ENCODE results near the gene PPP1R27. TPM values are rescaled to one million over a fixed set of nuclear protein-coding genes. Genes with fewer than 3 reads are reported as not detected.

PPP1R27 gene
- polyA plus RNA-seq, 3 donors from 2014 or later = not detected

DNA sequence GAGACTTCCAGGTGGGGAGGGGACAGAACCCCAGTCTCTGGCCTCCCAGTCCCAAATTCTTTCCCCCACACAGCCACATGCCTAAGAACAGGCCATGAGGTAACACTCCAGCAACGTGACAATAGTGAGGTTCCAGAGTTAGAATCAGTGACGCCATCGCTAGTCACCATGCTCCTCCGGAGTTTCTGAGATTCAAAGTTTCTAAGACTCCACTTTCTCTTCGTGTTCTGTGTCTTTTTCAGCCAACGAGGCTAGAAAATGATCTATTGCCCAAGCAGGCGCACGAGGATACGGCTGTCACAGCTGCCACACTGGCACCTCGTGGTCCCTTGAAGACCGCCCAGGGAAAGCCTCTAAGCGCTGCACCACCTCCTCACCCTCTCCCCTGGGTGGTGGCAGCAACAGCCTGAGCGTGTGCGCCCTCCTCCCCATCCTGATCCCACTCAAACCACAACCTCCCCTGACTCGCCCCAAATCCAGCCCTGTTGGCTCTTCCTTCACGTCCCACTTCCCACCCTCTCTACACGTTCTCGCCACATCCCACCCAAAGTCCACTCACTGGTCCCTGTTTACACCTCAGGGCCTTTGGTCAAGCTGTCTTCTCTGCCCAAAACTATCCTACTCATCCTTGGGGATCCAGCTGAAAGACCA is 2.8 kb downstream of the PPP1R27 start:
- Mint-ChIP-seq H3K27ac (peak overlapping the region; percentile 91 to 98 (median 94)), H3K27me3 (ENCODE audit: low read depth in 3 of 3) (peaks cover 6 to 14% (median 9%) of the 10 kb centered on the region in 3 donors)

GRCh38 chr17:81831563-81831956 is 3.3 kb downstream of the PPP1R27 start:
- Mint-ChIP-seq H3K36me3 (no peaks in the 10 kb centered on the region), H3K9me3 (peaks cover 0 to 2% (median 0%) of the 10 kb centered on the region in 6 donors), H3K27ac (peak overlapping the region; percentile 91 to 98 (median 94)), H3K4me1 (peaks cover 22 to 29% of the 10 kb centered on the region in 2 donors), H3K4me3 (peak overlapping the region; percentile 86 to 93 (median 92)), H3K27me3 (ENCODE audit: low read depth in 3 of 3) (peaks cover 6 to 14% (median 9%) of the 10 kb centered on the region in 3 donors)
- peak in 1 of 3 donors; percentile 20 for DNase-seq

More for the DNA sequence above, 2.8 kb downstream of the PPP1R27 start:
- Mint-ChIP-seq H3K4me1 (peaks cover 22 to 29% of the 10 kb centered on the region in 2 donors), H3K36me3 (no peaks in the 10 kb centered on the region), H3K9me3 (peaks cover 0 to 2% (median 0%) of the 10 kb centered on the region in 6 donors), H3K4me3 (peak overlapping the region; percentile 86 to 93 (median 92))
- DNase-seq = peak; percentile 37 to 54 (median 39)

DNA sequence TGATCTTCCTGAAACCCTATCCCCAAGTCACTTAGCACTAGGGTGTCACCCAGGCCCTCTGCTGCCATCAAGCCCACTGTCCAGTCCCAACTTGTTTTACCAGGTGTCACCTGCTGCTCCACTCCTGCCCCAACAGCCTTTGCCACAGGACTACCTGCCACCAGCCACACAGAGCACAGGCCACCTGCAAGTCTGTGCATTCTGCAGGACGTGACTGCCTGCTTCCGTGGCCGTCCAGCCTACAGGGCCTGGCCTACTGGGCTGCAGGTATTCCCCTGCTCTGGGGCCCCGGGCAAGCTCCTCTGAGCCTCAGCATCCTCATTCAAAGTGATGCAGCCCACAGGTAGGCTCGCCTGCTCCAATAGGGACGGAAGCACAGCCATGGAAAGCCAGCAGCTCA is 5.0 kb downstream of the PPP1R27 start:
- Mint-ChIP-seq H3K27me3 (ENCODE audit: low read depth in 3 of 3) (peaks cover 6 to 14% (median 8%) of the 10 kb centered on the region in 3 donors), H3K36me3 (no peaks in the 10 kb centered on the region), H3K27ac (peak overlapping the region in 1 of 6 donors; percentile 35), H3K4me1 (peaks cover 27 to 34% of the 10 kb centered on the region in 2 donors), H3K9me3 (peaks cover 0 to 2% (median 0%) of the 10 kb centered on the region in 6 donors), H3K4me3 (no peak overlapping the region)
- no peak for DNase-seq

- no peaks in the 10 kb centered on the region for H3K36me3 Mint-ChIP-seq
- H3K9me3 Mint-ChIP-seq = peaks cover 0 to 2% (median 0%) of the 10 kb centered on the region in 6 donors
- H3K4me1 Mint-ChIP-seq = peaks cover 27 to 32% of the 10 kb centered on the region in 2 donors
- peak overlapping the region in 1 of 6 donors; percentile 62 for H3K27ac Mint-ChIP-seq
- H3K27me3 Mint-ChIP-seq (ENCODE audit: low read depth in 3 of 3) = peaks cover 6 to 9% (median 8%) of the 10 kb centered on the region in 3 donors
- no peak overlapping the region for H3K4me3 Mint-ChIP-seq
- DNase-seq = no peak
Measured at GRCh38 chr17:81828656-81829055, 6.2 kb downstream of the PPP1R27 start.

DNA sequence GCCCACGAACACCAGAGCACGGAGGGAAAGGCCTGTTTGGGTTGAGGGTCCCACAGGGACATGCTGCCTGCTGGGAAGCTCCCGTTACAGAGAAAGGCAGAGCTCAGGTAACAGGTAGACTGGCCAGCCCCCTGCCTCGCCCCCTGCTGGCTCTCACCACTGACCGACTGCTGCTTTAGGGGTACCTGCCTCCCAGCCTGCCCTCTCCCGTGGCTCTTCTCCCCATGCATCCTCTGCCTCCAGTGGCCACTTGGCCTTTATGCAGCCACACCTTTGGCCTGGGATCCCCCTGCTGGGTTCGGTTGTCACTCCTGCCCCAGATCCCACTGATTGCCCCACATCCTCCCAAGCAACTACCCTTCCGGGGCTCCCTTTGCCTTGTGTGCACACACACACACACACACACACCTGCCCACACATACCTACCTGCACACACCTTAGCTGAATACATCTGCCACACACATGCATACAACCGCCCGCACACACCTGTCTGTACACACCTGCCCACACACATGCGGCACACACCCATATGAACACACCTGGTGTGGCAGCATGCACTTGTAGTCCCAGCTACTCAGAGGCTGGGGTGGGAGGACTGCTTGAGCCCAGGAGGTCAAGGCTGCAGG is 8.9 kb downstream of the PPP1R27 start:
- peak overlapping the region in 1 of 6 donors; percentile 69 for H3K27ac Mint-ChIP-seq
- peaks cover 0 to 4% (median 0%) of the 10 kb centered on the region in 3 donors for H3K27me3 Mint-ChIP-seq (ENCODE audit: low read depth in 3 of 3)

DNA sequence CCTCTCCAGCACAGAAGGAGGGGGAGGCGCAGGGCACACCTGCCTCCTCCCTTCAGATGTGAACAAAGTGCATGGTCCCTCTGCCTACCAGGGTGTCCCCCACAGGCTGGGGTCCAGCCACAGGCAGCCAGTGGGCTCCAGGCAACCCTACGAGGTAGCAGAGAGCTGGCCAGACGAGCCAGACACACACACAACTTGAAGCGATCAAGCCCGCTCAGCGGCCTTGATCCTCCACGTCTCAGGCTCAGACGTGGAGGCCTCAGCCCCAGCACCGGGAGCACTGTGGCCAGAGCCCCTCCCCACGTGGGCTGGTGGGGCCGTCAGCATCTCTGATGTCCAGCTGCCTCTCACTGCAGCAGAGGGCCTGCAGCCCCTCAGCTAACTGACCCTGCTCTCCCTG is 10.3 kb downstream of the PPP1R27 start:
- H3K27me3 Mint-ChIP-seq (ENCODE audit: low read depth in 3 of 3) = peaks cover 0 to 2% (median 0%) of the 10 kb centered on the region in 3 donors
- H3K4me1 Mint-ChIP-seq = peaks cover 11 to 12% of the 10 kb centered on the region in 2 donors
- H3K27ac Mint-ChIP-seq = no peak overlapping the region
- DNase-seq = no peak
- H3K9me3 Mint-ChIP-seq = peaks cover 0 to 2% (median 0%) of the 10 kb centered on the region in 6 donors
- H3K4me3 Mint-ChIP-seq = no peak overlapping the region
- H3K36me3 Mint-ChIP-seq = no peaks in the 10 kb centered on the region

More for the DNA sequence above, 8.9 kb downstream of the PPP1R27 start:
- Mint-ChIP-seq H3K4me3 (no peak overlapping the region), H3K36me3 (no peaks in the 10 kb centered on the region), H3K4me1 (peaks cover 11 to 16% of the 10 kb centered on the region in 2 donors), H3K9me3 (peaks cover 0 to 2% (median 0%) of the 10 kb centered on the region in 6 donors)
- no peak for DNase-seq

DNA sequence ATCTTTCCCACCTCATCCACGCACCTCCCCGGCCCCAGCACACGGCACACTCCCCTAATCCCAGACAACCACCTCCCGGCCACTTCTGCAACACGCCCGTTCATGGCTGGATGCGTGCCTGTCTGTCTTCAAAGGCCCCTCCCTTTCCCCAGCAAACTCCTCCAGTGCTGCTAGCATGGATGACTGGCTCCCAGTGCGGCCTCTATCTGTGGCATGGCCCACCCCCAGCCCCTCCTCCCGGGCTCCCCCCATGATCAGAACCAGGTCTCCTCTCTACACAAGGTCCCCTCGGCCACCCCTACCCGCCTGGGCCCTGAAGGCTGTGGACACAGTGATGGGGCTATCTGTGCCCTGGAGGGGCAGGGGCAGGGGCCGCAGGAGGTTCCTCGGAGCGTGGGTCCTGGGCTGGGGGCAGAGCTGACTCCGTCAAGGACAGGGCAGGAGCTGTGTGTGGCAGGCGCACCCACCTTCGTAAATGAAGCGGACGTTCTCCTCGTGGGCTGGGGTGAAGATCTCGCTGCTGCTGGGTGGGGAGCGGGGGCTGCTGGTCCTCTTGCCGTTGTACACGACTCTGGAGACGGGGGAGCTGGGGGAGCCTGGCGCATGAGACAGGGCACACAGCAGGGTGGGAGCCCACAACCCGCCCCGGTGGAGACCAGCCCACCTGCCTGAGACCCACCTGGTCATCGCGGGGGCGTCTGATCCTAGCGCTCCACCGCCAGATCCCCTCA is 10.9 kb downstream of the PPP1R27 start:
- no peak overlapping the region for H3K4me3 Mint-ChIP-seq
- peaks cover 9 to 11% of the 10 kb centered on the region in 2 donors for H3K4me1 Mint-ChIP-seq
- DNase-seq = no peak
- no peaks in the 10 kb centered on the region for H3K36me3 Mint-ChIP-seq
- no peak overlapping the region for H3K27ac Mint-ChIP-seq
- peaks cover 0 to 2% (median 0%) of the 10 kb centered on the region in 3 donors for H3K27me3 Mint-ChIP-seq (ENCODE audit: low read depth in 3 of 3)
- H3K9me3 Mint-ChIP-seq = peaks cover 0 to 2% (median 0%) of the 10 kb centered on the region in 6 donors

GRCh38 chr17:81822996-81823819 is 11.6 kb downstream of the PPP1R27 start:
- Mint-ChIP-seq H3K27me3 (ENCODE audit: low read depth in 3 of 3) (peaks cover 0 to 2% (median 0%) of the 10 kb centered on the region in 3 donors), H3K36me3 (no peaks in the 10 kb centered on the region), H3K9me3 (peaks cover 0 to 1% (median 0%) of the 10 kb centered on the region in 6 donors), H3K27ac (no peak overlapping the region), H3K4me1 (peaks cover 5 to 6% of the 10 kb centered on the region in 2 donors), H3K4me3 (no peak overlapping the region)
- no peak for DNase-seq

DNA sequence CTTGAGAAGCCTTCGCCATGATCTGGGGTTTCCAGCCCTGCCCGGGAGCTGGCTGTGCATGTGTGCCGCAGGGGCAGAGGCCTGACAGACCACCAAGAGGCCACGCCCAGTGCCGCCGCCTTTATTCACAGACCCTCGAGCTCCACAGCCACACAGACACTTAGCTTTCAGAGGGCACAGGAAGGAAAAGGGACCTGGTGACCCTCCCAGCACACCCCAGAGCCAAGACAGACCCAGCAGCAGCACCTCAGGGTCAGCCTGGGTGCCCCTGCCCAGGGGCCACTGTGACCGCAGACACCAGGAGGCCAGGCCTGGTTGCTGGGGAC is 12.6 kb downstream of the PPP1R27 start:
- Mint-ChIP-seq H3K4me3 (no peak overlapping the region), H3K9me3 (no peaks in the 10 kb centered on the region), H3K36me3 (no peaks in the 10 kb centered on the region), H3K27ac (no peak overlapping the region), H3K4me1 (peaks cover 5 to 6% of the 10 kb centered on the region in 2 donors), H3K27me3 (ENCODE audit: low read depth in 3 of 3) (peaks cover 0 to 3% (median 2%) of the 10 kb centered on the region in 3 donors)
- no peak for DNase-seq

DNA sequence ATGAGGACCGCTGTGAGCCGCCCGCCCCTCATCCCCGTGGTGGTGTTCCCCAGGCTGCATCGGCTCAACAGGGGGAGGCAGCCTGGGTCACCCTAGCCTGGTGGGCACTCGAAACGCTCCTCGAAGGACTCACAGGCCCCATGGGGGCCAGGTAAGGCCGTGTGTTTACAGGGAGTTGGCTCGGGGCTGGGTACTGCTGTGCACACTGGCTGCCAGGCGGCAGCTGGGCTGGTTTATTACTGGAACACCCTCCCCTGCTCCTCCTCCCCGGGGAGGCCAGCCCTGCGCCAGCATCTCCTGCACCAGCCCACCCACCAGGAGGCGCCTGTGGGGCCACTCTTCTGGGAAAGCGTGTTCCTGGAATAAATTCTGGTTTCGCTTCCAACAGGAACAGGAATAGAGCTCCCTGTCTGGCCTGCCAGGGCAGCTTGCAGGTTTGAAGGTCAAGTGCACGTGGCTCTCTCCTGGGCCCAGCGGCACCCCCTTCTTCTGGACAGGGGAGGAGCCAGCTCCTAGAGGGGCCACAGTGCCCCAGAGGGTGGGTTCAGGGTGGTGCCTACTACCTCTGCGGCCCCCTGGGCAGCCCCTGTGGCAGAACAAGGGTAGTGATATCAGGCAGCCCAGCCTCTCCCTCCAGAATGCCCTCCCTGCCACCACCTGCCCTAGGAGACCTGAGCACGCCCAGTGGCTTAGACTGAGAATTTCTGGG is 13.1 kb downstream of the PPP1R27 start:
- Mint-ChIP-seq H3K4me1 (peaks cover 5 to 6% of the 10 kb centered on the region in 2 donors), H3K9me3 (no peaks in the 10 kb centered on the region), H3K36me3 (no peaks in the 10 kb centered on the region), H3K27ac (no peak overlapping the region), H3K4me3 (no peak overlapping the region), H3K27me3 (ENCODE audit: low read depth in 3 of 3) (peaks cover 0 to 3% (median 2%) of the 10 kb centered on the region in 3 donors)
- DNase-seq = no peak

GRCh38 chr17:81821147-81821546 is 13.7 kb downstream of the PPP1R27 start:
- Mint-ChIP-seq H3K4me1 (peaks cover 3 to 4% of the 10 kb centered on the region in 2 donors), H3K9me3 (no peaks in the 10 kb centered on the region), H3K27me3 (ENCODE audit: low read depth in 3 of 3) (peaks cover 0 to 3% (median 2%) of the 10 kb centered on the region in 3 donors), H3K4me3 (no peak overlapping the region), H3K27ac (no peak overlapping the region), H3K36me3 (no peaks in the 10 kb centered on the region)
- DNase-seq = no peak

- Mint-ChIP-seq H3K4me1 (no peaks in the 10 kb centered on the region), H3K27me3 (ENCODE audit: low read depth in 3 of 3) (peaks cover 0 to 3% (median 2%) of the 10 kb centered on the region in 3 donors), H3K27ac (no peak overlapping the region), H3K9me3 (no peaks in the 10 kb centered on the region), H3K36me3 (no peaks in the 10 kb centered on the region), H3K4me3 (no peak overlapping the region)
- DNase-seq = no peak
Measured at GRCh38 chr17:81819708-81820107, 15.1 kb downstream of the PPP1R27 start.

DNA sequence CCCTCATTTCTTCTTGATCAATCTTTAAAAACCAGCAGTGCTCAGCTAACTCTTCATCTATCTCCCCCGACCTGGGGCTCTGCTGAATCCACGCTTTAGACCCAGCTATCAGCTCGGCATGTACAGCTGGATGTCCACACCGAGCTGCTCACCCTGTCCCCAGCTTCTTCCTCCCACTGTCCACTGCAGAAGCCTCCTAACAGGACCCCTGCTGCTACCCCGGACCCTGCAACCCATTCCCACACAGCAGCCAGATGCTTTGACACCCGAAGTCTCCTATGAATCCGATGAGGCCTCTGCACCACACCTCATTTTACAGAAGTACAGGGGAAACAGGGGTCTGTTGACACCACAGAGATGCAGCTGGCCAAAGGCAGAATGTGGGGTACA is 17.1 kb downstream of the PPP1R27 start:
- Mint-ChIP-seq H3K9me3 (no peaks in the 10 kb centered on the region), H3K36me3 (no peaks in the 10 kb centered on the region), H3K4me1 (no peaks in the 10 kb centered on the region), H3K4me3 (no peak overlapping the region), H3K27me3 (ENCODE audit: low read depth in 3 of 3) (peaks cover 0 to 3% (median 2%) of the 10 kb centered on the region in 3 donors), H3K27ac (no peak overlapping the region)
- no peak for DNase-seq

Data from immature natural killer cell (primary cell).